Fibroblast of villous mesenchyme (primary cell): Measurements from ENCODE around the gene CHD2. TPM values are rescaled to one million over a fixed set of nuclear protein-coding genes. Genes with fewer than 3 reads are reported as not detected.
A peak's percentile ranks its signal among the peaks of the same experiment; 100 is the strongest.

Source experiments
- DNase-seq: peaks from one replicate; pipeline ENCODE4 v3.0.0-alpha.2; 2010; ENCODE audit warnings: low read depth
- H3K4me3 ChIP-seq: 2 replicates; pipeline ENCODE4 v1.5.1; 2011; ENCODE audit warnings: low read depth, mild to moderate bottlenecking, low read length
- total RNA-seq: library from RNA; depleted of rRNA; stranded (reverse); fragments of >200 nt; gene quantifications from 2 replicates; pipeline ENCODE4 v1.2.3, GENCODE V29; 2012
- TF ChIP-seq, protein P1 (sequence below): IDR thresholded peaks from 2 replicates; pipeline ENCODE4 v1.5.1; 2012; ENCODE audit warnings: low read depth, mild to moderate bottlenecking, low read length; ENCODE audit not compliant: insufficient read depth

The CHD2 gene
- total RNA-seq, 1 donor, result 102 TPM

DNA sequence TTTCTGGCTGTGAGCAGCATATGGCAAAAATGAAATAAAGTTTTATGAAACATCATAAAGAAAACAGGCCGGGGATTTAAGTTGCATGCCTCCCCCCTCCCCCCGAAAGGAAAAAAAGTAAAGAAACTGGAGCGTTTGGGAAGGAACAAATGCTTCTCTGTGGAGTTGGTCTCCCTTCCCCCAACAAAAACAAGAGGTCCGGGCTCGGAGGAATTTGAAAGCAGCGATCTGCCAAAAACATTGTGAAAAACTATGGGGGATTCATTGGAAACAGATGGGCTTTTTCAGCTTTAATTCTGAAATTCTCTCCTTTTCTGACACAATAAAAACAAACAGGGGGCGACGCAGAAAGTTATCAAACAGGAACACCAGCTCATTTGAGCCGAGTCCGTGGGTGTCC, 171.9 kb downstream of the CHD2 start:
- TF ChIP-seq, protein P1, sequence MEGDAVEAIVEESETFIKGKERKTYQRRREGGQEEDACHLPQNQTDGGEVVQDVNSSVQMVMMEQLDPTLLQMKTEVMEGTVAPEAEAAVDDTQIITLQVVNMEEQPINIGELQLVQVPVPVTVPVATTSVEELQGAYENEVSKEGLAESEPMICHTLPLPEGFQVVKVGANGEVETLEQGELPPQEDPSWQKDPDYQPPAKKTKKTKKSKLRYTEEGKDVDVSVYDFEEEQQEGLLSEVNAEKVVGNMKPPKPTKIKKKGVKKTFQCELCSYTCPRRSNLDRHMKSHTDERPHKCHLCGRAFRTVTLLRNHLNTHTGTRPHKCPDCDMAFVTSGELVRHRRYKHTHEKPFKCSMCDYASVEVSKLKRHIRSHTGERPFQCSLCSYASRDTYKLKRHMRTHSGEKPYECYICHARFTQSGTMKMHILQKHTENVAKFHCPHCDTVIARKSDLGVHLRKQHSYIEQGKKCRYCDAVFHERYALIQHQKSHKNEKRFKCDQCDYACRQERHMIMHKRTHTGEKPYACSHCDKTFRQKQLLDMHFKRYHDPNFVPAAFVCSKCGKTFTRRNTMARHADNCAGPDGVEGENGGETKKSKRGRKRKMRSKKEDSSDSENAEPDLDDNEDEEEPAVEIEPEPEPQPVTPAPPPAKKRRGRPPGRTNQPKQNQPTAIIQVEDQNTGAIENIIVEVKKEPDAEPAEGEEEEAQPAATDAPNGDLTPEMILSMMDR, result no peak
- DNase-seq, result peak; percentile 30
- H3K4me3 ChIP-seq, result peak overlapping the region; percentile 50

DNA sequence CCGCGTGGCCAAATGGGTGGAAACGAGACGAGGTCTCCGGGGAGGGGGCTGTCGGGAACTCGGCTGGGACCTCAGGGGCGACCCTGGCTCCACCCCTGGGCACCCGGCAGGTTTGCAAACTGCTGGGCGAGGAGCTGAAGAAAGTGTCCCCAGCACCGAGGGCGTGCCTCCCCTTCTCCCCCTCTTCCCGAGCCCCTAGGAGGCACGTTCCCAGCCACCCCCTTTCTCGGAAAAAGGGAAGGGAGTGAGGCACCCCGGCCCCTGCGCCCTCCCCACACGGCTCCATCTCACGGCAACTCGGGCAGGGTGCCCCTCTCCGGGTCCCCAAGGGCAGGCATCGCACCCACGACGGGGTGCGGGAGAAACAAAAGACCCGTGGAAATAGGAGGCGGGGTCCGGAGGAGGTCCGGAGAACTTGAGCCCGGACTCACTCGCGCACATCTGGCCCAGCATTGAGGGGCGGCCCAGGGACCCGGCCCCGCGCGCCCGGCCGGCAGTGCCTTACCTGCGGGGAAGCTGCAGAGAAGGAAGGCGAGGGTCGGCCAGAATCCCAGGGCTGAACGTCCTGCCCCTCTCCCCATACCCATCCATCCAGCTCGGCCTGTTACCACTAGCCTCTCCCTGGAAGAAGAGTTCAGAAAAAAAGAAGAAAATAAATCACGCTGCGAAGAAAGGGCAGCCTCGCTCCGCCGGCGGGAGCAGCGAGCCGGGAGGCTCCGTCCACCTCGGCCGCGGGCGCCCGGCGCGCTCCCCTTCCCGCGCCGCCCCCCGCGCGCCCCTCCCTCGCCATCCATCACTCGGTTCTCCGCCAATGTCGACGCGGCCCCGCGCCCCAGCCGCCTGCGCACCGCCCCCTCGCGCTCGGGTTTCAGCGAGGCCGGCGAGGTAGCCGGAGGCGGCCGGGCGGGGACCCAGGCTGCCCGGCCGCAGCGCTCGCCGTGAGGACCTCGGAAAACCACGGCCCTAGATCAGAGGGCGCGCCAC, 172.6 kb downstream of the CHD2 start:
- peak overlapping the region; percentile 50 for H3K4me3 ChIP-seq
- TF ChIP-seq, protein P1, result peak; percentile 4
- DNase-seq, result peak; percentile 61

DNA sequence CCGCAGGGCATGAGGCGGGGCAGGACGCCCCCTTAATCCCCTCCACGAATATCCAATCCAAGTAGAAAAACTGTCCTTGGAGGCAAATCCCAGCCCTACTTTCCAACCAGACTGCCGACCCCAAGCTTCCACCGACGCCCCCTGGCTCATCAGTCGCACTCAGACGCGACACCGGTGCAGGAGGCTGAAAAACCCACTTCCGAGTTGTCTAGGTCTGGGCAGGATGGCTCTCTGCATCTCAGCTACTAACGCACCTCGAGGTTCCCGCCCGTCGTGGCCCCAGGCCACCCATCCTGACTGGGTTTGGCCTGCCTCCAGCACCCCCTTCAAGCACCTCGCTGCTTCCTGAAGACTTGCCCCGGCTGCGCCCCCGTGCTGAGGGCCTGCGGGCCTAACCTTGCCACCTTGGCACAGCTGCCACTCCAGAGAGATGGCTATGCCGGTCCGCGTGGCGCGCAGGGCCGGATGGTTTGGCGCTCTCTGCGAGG, 173.4 kb downstream of the CHD2 start:
- DNase-seq, result no peak
- H3K4me3 ChIP-seq, result no peak overlapping the region
- TF ChIP-seq, protein P1, result no peak

DNA sequence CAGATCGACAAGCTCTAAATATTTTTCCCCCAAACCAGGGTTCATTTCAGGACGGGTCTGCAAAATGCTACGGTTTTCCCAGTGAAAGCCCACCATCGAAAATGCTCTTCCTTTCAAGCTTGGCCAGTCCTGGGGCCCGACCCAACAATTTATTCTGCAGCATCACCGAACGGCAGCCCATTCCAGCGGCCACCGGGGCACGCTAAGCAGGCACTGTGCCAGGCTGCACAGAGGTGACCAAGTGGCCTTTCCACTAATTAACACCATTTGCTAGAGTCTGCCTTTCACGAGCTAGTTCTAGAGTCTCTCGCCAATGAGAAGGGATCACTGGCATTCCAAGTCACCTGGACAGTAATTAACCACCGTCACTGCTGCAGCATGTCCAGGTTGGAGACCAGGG, 174.5 kb downstream of the CHD2 start:
- no peak overlapping the region for H3K4me3 ChIP-seq
- DNase-seq, result no peak
- TF ChIP-seq, protein P1, result no peak

DNA sequence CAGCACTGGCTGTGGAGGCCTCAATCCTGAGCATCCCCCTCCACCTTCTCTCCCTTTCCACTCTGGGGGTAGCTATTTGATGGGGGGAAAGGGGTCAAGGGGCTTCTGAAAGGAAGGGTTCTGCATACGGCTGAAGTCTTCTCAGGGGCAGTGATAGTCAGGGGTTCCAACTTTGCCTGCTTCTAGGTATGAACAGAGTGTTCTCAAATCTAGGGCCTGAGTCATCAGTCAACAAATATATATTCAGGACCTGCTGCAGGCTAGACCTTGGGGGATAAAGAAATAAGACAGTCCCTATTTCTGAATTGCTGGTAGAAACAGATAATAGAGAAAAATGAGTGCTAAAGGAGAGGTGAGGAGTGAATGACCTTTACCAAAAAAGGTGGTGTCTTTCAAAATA, 176.1 kb downstream of the CHD2 start:
- TF ChIP-seq, protein P1, result no peak
- no peak overlapping the region for H3K4me3 ChIP-seq
- no peak for DNase-seq

DNA sequence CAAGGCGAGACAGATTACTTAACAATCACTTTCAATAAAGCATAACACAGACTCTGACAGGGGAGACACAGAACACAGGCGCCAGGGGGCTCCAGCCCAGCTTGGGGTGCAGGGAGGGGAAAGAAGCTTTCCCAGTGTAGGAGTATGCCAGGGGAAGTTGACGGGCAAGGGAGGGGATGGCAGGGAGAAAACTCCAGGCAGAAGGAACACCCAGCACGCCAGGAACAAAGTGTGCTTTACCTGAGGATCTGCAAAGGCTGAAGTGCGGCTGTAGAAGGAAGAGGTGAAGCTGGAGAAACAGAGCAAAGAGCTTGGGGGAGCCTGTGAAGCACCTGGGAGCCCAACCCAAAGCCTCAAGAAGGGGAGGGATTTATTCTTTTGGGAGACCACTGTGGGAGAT, 176.8 kb downstream of the CHD2 start:
- TF ChIP-seq, protein P1, result no peak
- DNase-seq, result no peak

More for the DNA sequence above, 176.8 kb downstream of the CHD2 start:
- H3K4me3 ChIP-seq, result no peak overlapping the region

Other genes starting within 250 kb of the CHD2 start
- gene FAM174B, start 244.5 kb upstream of the CHD2 start, total RNA-seq, result 0.97 and 3.9 TPM in 2 replicates
- gene RGMA, start 188.9 kb downstream of the CHD2 start, total RNA-seq, result 0.32 TPM in 1 of 2 replicates, not detected in the other